ENCODE data around the gene PCSK6. TPM values are rescaled to one million over a fixed set of nuclear protein-coding genes. Genes with fewer than 3 reads are reported as not detected.

PCSK6 gene
- total RNA-seq, 4 donors from 2014 or later = 9.7 to 20.5 (median 13.1) TPM

- DNase-seq (ENCODE audit: low spot score) (no peak), ATAC-seq (ENCODE audit: low FRiP score) (no peak)
- no peak for TF ChIP-seq CTCF (IDR thresholded peaks at IDR 0.05)
These were observed 157.4 kb downstream of the PCSK6 start for GRCh38 chr15:101332061-101332467.

GRCh38 chr15:101329867-101330380, 159.6 kb downstream of the PCSK6 start:
- ATAC-seq (ENCODE audit: low FRiP score) (no peak), DNase-seq (ENCODE audit: low spot score) (no peak)
- no peak for TF ChIP-seq CTCF (IDR thresholded peaks at IDR 0.05)

GRCh38 chr15:101329309-101329863, 160.1 kb downstream of the PCSK6 start:
- no peak for ATAC-seq (ENCODE audit: low FRiP score)
- no peak for TF ChIP-seq CTCF (IDR thresholded peaks at IDR 0.05)
- DNase-seq (ENCODE audit: low spot score) = no peak

GRCh38 chr15:101328001-101328400, 161.5 kb downstream of the PCSK6 start:
- no peak for TF ChIP-seq CTCF (IDR thresholded peaks at IDR 0.05)
- DNase-seq (ENCODE audit: low spot score) (no peak), ATAC-seq (ENCODE audit: low FRiP score) (no peak)

GRCh38 chr15:101327147-101327740, 162.3 kb downstream of the PCSK6 start:
- no peak for TF ChIP-seq CTCF (IDR thresholded peaks at IDR 0.05)
- ATAC-seq (ENCODE audit: low FRiP score) (no peak), DNase-seq (ENCODE audit: low spot score) (no peak)

GRCh38 chr15:101326462-101327146, 162.9 kb downstream of the PCSK6 start:
- no peak for TF ChIP-seq CTCF (IDR thresholded peaks at IDR 0.05)
- ATAC-seq (ENCODE audit: low FRiP score) (no peak), DNase-seq (ENCODE audit: low spot score) (no peak)

- DNase-seq (ENCODE audit: low spot score) = no peak
- no peak for ATAC-seq (ENCODE audit: low FRiP score)
- TF ChIP-seq CTCF (IDR thresholded peaks at IDR 0.05) = no peak
These were observed 163.5 kb downstream of the PCSK6 start for GRCh38 chr15:101326026-101326315.

All from omental fat pad (tissue), 4 donors.